ENCODE results near the gene PHACTR3. TPM values are rescaled to one million over a fixed set of nuclear protein-coding genes. Genes with fewer than 3 reads are reported as not detected.

Gene PHACTR3
- total RNA-seq, 1 experiment from 2014 or later, result not detected

DNA sequence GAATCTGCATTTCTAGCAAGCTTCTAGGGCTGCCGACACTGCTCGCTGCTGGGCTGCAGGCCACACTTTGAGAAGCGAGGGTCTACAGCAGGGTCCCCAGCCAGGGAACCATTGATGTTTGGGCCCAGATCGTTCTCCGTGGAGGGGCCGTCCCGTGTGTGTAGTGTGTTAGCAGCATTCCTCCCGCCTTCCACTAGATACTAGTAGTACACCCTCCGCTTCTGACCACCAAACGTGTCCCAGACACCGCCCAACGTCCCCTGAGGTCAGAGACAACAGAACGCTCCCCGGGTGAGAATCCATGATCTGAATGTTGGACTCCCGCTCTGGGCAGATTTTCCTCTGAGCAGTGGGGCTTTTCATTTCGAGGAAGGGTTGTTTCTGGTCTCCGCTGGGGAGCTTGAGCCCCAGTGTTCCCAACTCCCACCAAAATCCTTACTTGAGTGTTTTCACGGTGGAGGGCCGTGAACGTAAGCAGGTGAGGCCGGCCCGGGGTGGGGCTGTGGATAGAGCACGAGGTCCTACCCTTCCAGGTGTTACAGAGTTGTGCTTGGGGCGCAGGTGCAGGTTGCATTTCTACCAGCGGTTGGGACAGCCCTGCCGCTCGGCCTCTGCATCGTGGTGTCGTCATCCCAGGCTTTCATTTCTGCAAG, 204.5 kb downstream of the PHACTR3 start:
- Histone ChIP-seq H3K56ac (ENCODE audit: insufficient read length, low read depth, low read length) (no peak overlapping the region), H3K27me3 (ENCODE audit: insufficient read depth, low read length) (no peaks in the 10 kb centered on the region), H3K9me3 (ENCODE audit: control insufficient read depth, low read depth, low read length) (no peaks in the 10 kb centered on the region), H3K23ac (ENCODE audit: insufficient read length, low read depth, low read length) (no peak overlapping the region), H2AK5ac (ENCODE audit: insufficient read length, low read length) (no peak overlapping the region), H2AFZ (ENCODE audit: low read length) (no peak overlapping the region), H3K79me1 (ENCODE audit: insufficient read depth, low read depth, low read length, poor library complexity, severe bottlenecking) (no peaks in the 10 kb centered on the region), H2BK120ac (ENCODE audit: low read depth, low read length, poor library complexity, severe bottlenecking) (no peak overlapping the region), H2BK12ac (ENCODE audit: insufficient read length, low read depth, low read length) (no peak overlapping the region), H3K27ac (ENCODE audit: insufficient read length, low read depth, low read length) (no peak overlapping the region), H4K91ac (ENCODE audit: insufficient read length, low read depth, low read length) (no peak overlapping the region), H3K79me2 (ENCODE audit: insufficient read depth, low read length) (no peaks in the 10 kb centered on the region), H3K4ac (ENCODE audit: low read depth, low read length) (no peak overlapping the region), H3K23me2 (ENCODE audit: insufficient read length, low read depth, low read length, poor library complexity, severe bottlenecking) (no peaks in the 10 kb centered on the region), H3K14ac (ENCODE audit: insufficient read depth, low read length) (no peak overlapping the region), H4K20me1 (ENCODE audit: control insufficient read depth, insufficient read depth, insufficient read length) (no peaks in the 10 kb centered on the region), H3K18ac (ENCODE audit: insufficient read length, low read depth, low read length) (no peak overlapping the region), H4K5ac (ENCODE audit: insufficient read length, low read depth, low read length) (no peak overlapping the region), H2BK15ac (ENCODE audit: low read depth, low read length) (no peak overlapping the region), H2BK5ac (ENCODE audit: insufficient read length, low read length) (no peak overlapping the region), H2BK20ac (ENCODE audit: low read depth, low read length, poor library complexity, severe bottlenecking) (no peak overlapping the region), H3K4me1 (ENCODE audit: insufficient read depth, low read length) (no peaks in the 10 kb centered on the region), H3T11ph (ENCODE audit: low read length) (no peak overlapping the region), H4K8ac (replicated peaks; ENCODE audit: insufficient read length, low read depth, low read length) (no peak overlapping the region), H3K9ac (ENCODE audit: extremely low read depth, insufficient read length, low read length) (no peak overlapping the region), H3K4me2 (ENCODE audit: insufficient read depth, insufficient read length, low read length) (no peak overlapping the region)
- no peaks in the 10 kb centered on the region for H3K36me3 Mint-ChIP-seq (ENCODE audit: insufficient read depth in 1 of 3, low read depth in 3 of 3)
- peaks cover 6 to 7% of the 10 kb centered on the region in 2 experiments for H3K4me1 Mint-ChIP-seq
- H3K9me3 Mint-ChIP-seq, result peaks cover 0 to 33% of the 10 kb centered on the region in 2 experiments; a peak in 3 of 5 replicates
- H3K27ac Mint-ChIP-seq, result no peak overlapping the region
- TF ChIP-seq, protein P1, sequence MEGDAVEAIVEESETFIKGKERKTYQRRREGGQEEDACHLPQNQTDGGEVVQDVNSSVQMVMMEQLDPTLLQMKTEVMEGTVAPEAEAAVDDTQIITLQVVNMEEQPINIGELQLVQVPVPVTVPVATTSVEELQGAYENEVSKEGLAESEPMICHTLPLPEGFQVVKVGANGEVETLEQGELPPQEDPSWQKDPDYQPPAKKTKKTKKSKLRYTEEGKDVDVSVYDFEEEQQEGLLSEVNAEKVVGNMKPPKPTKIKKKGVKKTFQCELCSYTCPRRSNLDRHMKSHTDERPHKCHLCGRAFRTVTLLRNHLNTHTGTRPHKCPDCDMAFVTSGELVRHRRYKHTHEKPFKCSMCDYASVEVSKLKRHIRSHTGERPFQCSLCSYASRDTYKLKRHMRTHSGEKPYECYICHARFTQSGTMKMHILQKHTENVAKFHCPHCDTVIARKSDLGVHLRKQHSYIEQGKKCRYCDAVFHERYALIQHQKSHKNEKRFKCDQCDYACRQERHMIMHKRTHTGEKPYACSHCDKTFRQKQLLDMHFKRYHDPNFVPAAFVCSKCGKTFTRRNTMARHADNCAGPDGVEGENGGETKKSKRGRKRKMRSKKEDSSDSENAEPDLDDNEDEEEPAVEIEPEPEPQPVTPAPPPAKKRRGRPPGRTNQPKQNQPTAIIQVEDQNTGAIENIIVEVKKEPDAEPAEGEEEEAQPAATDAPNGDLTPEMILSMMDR (conservative IDR thresholded peaks at IDR 0.05), result no peak
- DNase-seq, result peak; percentile 16
- H3K27me3 Mint-ChIP-seq (ENCODE audit: low read depth), result peaks cover 7% of the 10 kb centered on the region
- no peak overlapping the region for H3K4me3 Mint-ChIP-seq
- no CpG with 5 or more reads among the region's 29 CpGs for WGBS (ENCODE audit: extremely low coverage, insufficient read length, low lambda C conversion rate)

Data from H9 (cell line).